Retina (tissue), 1 donor: Measurements from ENCODE around the gene RASEF.

Experiments
- DNase-seq: peaks from one replicate; pipeline ENCODE4 v3.0.0-alpha.2; 2016

RASEF gene

GRCh38 chr9:83012168-83012921, 50.6 kb downstream of the RASEF start:
- DNase-seq = no peak

- no peak for DNase-seq
These were observed 51.3 kb downstream of the RASEF start for GRCh38 chr9:83011611-83012010.

GRCh38 chr9:83007521-83008300, 55.2 kb downstream of the RASEF start:
- no peak for DNase-seq

- DNase-seq = no peak
These were observed 56.6 kb downstream of the RASEF start for GRCh38 chr9:83006378-83006777.

- no peak for DNase-seq
These were observed 57.0 kb downstream of the RASEF start for GRCh38 chr9:83005963-83006362.

- no peak for DNase-seq
These were observed 57.6 kb downstream of the RASEF start for GRCh38 chr9:83005361-83005760.

GRCh38 chr9:83002329-83002728, 60.6 kb downstream of the RASEF start:
- DNase-seq = no peak

- DNase-seq = no peak
These were observed 62.2 kb downstream of the RASEF start for GRCh38 chr9:83000765-83001164.

GRCh38 chr9:82998409-82998808, 64.5 kb downstream of the RASEF start:
- DNase-seq = no peak

GRCh38 chr9:82997476-82998140, 65.3 kb downstream of the RASEF start:
- DNase-seq = no peak

GRCh38 chr9:82996941-82997340, 66.0 kb downstream of the RASEF start:
- no peak for DNase-seq

GRCh38 chr9:82993856-82994605, 68.9 kb downstream of the RASEF start:
- DNase-seq = no peak

- DNase-seq = no peak
These were observed 71.3 kb downstream of the RASEF start for GRCh38 chr9:82991671-82992070.

- DNase-seq = no peak
These were observed 73.0 kb downstream of the RASEF start for GRCh38 chr9:82989929-82990328.

- no peak for DNase-seq
These were observed 74.5 kb downstream of the RASEF start for GRCh38 chr9:82988488-82988887.

GRCh38 chr9:82987370-82988189, 75.4 kb downstream of the RASEF start:
- no peak for DNase-seq

GRCh38 chr9:82981552-82981951, 81.4 kb downstream of the RASEF start:
- no peak for DNase-seq

GRCh38 chr9:82975176-82975575, 87.8 kb downstream of the RASEF start:
- DNase-seq = no peak

- no peak for DNase-seq
These were observed 90.5 kb downstream of the RASEF start for GRCh38 chr9:82972446-82972845.

GRCh38 chr9:82970359-82970758, 92.6 kb downstream of the RASEF start:
- DNase-seq = no peak

- DNase-seq = no peak
These were observed 93.7 kb downstream of the RASEF start for GRCh38 chr9:82969291-82969690.

GRCh38 chr9:82968816-82969215, 94.1 kb downstream of the RASEF start:
- DNase-seq = no peak
